ENCODE data around the gene RMND1. TPM values are rescaled to one million over a fixed set of nuclear protein-coding genes. Genes with fewer than 3 reads are reported as not detected.

Gene RMND1
- total RNA-seq, 1 experiment from 2014 or later, result 23.3 TPM

DNA sequence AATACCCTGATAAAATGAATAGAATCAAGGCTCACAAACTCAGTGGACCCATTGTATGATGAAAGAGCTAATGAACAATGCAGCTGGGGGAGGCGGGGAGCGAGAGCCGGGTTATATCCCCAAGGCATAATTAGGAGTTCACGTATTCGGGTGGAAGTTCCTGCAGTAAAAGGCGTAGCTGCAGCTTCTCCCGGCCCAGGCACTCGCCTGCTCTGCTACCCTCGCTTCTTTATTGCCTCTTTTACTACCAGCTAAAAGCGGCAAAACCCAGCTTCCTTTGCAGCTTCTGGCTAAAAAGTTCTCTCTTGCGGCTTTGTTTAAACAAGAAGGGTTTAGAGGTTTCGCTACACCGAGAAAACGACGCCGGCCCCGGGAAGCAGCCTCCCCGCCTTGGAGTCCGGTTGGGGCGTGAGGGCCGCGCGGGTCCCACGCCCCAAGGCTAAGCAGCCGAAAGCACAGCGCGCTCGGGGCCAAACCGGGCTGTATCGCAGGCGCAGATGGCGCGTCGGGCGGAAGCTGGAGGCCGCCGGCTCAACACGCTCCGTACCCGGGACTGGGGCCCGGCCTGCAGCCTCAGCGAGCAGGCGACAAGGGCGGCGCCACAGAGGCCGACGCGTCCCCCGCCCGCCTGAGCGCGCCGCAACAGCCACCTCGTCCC lies 62.2 kb downstream of the RMND1 start (continued):
- TF ChIP-seq NR1H2 (CRISPR knock-in tag; IDR thresholded peaks at IDR 0.05), result no peak
- TF ChIP-seq, protein P1, sequence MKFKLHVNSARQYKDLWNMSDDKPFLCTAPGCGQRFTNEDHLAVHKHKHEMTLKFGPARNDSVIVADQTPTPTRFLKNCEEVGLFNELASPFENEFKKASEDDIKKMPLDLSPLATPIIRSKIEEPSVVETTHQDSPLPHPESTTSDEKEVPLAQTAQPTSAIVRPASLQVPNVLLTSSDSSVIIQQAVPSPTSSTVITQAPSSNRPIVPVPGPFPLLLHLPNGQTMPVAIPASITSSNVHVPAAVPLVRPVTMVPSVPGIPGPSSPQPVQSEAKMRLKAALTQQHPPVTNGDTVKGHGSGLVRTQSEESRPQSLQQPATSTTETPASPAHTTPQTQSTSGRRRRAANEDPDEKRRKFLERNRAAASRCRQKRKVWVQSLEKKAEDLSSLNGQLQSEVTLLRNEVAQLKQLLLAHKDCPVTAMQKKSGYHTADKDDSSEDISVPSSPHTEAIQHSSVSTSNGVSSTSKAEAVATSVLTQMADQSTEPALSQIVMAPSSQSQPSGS (CRISPR knock-in tag; IDR thresholded peaks at IDR 0.05; ENCODE audit: borderline replicate concordance, low read depth), result no peak
- no peak for TF ChIP-seq ELF4 (CRISPR knock-in tag; IDR thresholded peaks at IDR 0.05; ENCODE audit: low read depth)
- no peak for TF ChIP-seq KAT7 (CRISPR knock-in tag; IDR thresholded peaks at IDR 0.05; ENCODE audit: borderline replicate concordance)
- no peak for TF ChIP-seq ZNF423 (CRISPR knock-in tag; IDR thresholded peaks at IDR 0.05)
- TF ChIP-seq, protein P2, sequence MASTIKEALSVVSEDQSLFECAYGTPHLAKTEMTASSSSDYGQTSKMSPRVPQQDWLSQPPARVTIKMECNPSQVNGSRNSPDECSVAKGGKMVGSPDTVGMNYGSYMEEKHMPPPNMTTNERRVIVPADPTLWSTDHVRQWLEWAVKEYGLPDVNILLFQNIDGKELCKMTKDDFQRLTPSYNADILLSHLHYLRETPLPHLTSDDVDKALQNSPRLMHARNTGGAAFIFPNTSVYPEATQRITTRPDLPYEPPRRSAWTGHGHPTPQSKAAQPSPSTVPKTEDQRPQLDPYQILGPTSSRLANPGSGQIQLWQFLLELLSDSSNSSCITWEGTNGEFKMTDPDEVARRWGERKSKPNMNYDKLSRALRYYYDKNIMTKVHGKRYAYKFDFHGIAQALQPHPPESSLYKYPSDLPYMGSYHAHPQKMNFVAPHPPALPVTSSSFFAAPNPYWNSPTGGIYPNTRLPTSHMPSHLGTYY (CRISPR knock-in tag; IDR thresholded peaks at IDR 0.05), result no peak
- TF ChIP-seq CREM (CRISPR knock-in tag; IDR thresholded peaks at IDR 0.05), result no peak
- TF ChIP-seq SMAD4 (CRISPR knock-in tag; IDR thresholded peaks at IDR 0.05), result no peak
- TF ChIP-seq ZNF532 (CRISPR knock-in tag; IDR thresholded peaks at IDR 0.05; ENCODE audit: borderline replicate concordance), result no peak

DNA sequence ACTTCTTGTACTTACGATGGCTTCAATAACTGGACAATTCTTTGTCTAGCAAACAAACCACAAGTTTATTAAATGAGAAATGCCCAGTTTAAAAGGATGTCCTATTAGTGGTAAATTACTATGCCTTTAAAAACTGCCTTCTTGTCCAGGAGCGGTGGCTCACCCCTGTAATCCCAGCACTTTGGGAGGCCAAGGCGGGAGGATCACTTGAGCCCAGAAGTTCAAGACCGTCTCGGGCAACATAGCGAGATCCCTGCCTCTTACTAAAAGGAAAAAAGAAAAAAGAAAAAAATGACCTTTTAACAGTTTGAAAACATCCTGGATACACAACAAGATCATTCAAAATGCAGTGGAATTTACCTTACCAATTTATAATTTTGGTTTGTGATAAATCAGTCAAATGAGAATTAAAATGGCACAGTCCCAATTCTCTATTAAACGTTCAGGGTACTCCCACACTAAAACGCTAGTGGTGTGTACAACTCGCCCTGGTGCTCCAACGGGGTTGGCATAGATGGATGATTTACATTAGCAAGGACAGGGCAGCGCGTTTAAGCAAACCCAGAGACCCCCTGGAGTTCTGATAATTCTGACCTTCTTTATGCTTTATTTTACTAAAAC lies 62.8 kb downstream of the RMND1 start:
- no peaks in the 10 kb centered on the region for H3K9me3 Mint-ChIP-seq
- H3K4me1 Mint-ChIP-seq, result peaks cover 51% of the 10 kb centered on the region
- ChIA-PET CTCF (interaction anchor here (0.8 kb wide), 1 partner anchor 54 kb away, joined by 3 read pairs; no protein-coding TSS in a partner anchor), POLR2A (interaction anchor here (1.0 to 1.2 kb wide), 2 partner anchors 15 to 52 kb away, joined by 3 to 6 read pairs; no protein-coding TSS in a partner anchor)
- H3K27ac Mint-ChIP-seq, result peak overlapping the region; percentile 99
- H3K27me3 Mint-ChIP-seq (ENCODE audit: low read depth), result no peaks in the 10 kb centered on the region
- H3K4me3 Mint-ChIP-seq, result peak overlapping the region; percentile 91
- TF ChIP-seq IRF1 (CRISPR knock-in tag; IDR thresholded peaks at IDR 0.05) (no peak), ZNF121 (CRISPR knock-in tag; IDR thresholded peaks at IDR 0.05) (peak; percentile 44; the same call in 1 of the 2 replicates)
- ATAC-seq (no peak), DNase-seq (ENCODE audit: low spot score) (no peak)
- H3K36me3 Mint-ChIP-seq, result peaks cover 12% of the 10 kb centered on the region

GRCh38 chr6:151388236-151388635 lies 63.7 kb downstream of the RMND1 start:
- ATAC-seq (no peak), DNase-seq (ENCODE audit: low spot score) (no peak)
- TF ChIP-seq GABPB1 (CRISPR knock-in tag; IDR thresholded peaks at IDR 0.05) (no peak), IRF1 (CRISPR knock-in tag; IDR thresholded peaks at IDR 0.05) (no peak), PRRX2 (CRISPR knock-in tag; IDR thresholded peaks at IDR 0.05) (no peak), ESRRA (CRISPR knock-in tag; IDR thresholded peaks at IDR 0.05; ENCODE audit: borderline replicate concordance) (no peak)
- TF ChIP-seq, protein P3, sequence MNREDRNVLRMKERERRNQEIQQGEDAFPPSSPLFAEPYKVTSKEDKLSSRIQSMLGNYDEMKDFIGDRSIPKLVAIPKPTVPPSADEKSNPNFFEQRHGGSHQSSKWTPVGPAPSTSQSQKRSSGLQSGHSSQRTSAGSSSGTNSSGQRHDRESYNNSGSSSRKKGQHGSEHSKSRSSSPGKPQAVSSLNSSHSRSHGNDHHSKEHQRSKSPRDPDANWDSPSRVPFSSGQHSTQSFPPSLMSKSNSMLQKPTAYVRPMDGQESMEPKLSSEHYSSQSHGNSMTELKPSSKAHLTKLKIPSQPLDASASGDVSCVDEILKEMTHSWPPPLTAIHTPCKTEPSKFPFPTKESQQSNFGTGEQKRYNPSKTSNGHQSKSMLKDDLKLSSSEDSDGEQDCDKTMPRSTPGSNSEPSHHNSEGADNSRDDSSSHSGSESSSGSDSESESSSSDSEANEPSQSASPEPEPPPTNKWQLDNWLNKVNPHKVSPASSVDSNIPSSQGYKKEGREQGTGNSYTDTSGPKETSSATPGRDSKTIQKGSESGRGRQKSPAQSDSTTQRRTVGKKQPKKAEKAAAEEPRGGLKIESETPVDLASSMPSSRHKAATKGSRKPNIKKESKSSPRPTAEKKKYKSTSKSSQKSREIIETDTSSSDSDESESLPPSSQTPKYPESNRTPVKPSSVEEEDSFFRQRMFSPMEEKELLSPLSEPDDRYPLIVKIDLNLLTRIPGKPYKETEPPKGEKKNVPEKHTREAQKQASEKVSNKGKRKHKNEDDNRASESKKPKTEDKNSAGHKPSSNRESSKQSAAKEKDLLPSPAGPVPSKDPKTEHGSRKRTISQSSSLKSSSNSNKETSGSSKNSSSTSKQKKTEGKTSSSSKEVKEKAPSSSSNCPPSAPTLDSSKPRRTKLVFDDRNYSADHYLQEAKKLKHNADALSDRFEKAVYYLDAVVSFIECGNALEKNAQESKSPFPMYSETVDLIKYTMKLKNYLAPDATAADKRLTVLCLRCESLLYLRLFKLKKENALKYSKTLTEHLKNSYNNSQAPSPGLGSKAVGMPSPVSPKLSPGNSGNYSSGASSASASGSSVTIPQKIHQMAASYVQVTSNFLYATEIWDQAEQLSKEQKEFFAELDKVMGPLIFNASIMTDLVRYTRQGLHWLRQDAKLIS (CRISPR knock-in tag; IDR thresholded peaks at IDR 0.05; ENCODE audit: borderline replicate concordance), result no peak
- Mint-ChIP-seq H3K27ac (peak overlapping the region; percentile 36; the same call in 1 of the 2 replicates), H3K4me1 (peaks cover 43% of the 10 kb centered on the region), H3K27me3 (ENCODE audit: low read depth) (no peaks in the 10 kb centered on the region), H3K9me3 (no peaks in the 10 kb centered on the region), H3K4me3 (no peak overlapping the region), H3K36me3 (0 out of 2 replicates have a peak, but pooled peaks cover 4% of the 10 kb centered on the region)
- ChIA-PET CTCF (no interaction called here), POLR2A (no interaction called here)

Measured in WTC11 (cell line).